ENCODE data around the gene PMIS2.
"Not testable (repeated sequence)": the region's sequence is repeated elsewhere in the genome, so short reads cannot be mapped to it uniquely, and the experiment has no call there.

Gene PMIS2

GRCh38 chr19:35595026-35595425 is 9.1 kb downstream of the PMIS2 start:
- not testable (repeated sequence) for FAIRE-seq

GRCh38 chr19:35595928-35596327 is 10.0 kb downstream of the PMIS2 start:
- FAIRE-seq: no peak

GRCh38 chr19:35596366-35596999 is 10.5 kb downstream of the PMIS2 start:
- no peak for FAIRE-seq

- no peak for FAIRE-seq
Measured at GRCh38 chr19:35601971-35602370, 16.0 kb downstream of the PMIS2 start.

GRCh38 chr19:35604436-35604835 is 18.5 kb downstream of the PMIS2 start:
- not testable (repeated sequence) for FAIRE-seq

- FAIRE-seq: not testable (repeated sequence)
Measured at GRCh38 chr19:35607170-35607569, 21.2 kb downstream of the PMIS2 start.

GRCh38 chr19:35607661-35608060 is 21.7 kb downstream of the PMIS2 start:
- FAIRE-seq: no peak

- no peak for FAIRE-seq
Measured at GRCh38 chr19:35608251-35608650, 22.3 kb downstream of the PMIS2 start.

GRCh38 chr19:35609851-35610353 is 23.9 kb downstream of the PMIS2 start:
- no peak for FAIRE-seq

GRCh38 chr19:35612224-35612558 is 26.2 kb downstream of the PMIS2 start:
- no peak for FAIRE-seq

GRCh38 chr19:35612559-35613321 is 26.8 kb downstream of the PMIS2 start, which contains the start of gene HAUS5:
Gene HAUS5 (plus strand): TSS chr19:35612735. CDS start chr19:35612795, 60 bp downstream.
- peak; percentile 81 for FAIRE-seq

- no peak for FAIRE-seq
Measured at GRCh38 chr19:35613574-35613973, 27.6 kb downstream of the PMIS2 start.

- FAIRE-seq: no peak
Measured at GRCh38 chr19:35615036-35615435, 29.1 kb downstream of the PMIS2 start.

GRCh38 chr19:35618857-35619256 is 32.9 kb downstream of the PMIS2 start:
- no peak for FAIRE-seq

GRCh38 chr19:35619290-35619923 is 33.4 kb downstream of the PMIS2 start:
- no peak for FAIRE-seq

- no peak for FAIRE-seq
Measured at GRCh38 chr19:35620001-35620400, 34.0 kb downstream of the PMIS2 start.

GRCh38 chr19:35621708-35622107 is 35.7 kb downstream of the PMIS2 start:
- FAIRE-seq: no peak

GRCh38 chr19:35622750-35623149 is 36.8 kb downstream of the PMIS2 start:
- FAIRE-seq: no peak

GRCh38 chr19:35623327-35624010 is 37.5 kb downstream of the PMIS2 start:
- no peak for FAIRE-seq

- FAIRE-seq: no peak
Measured at GRCh38 chr19:35628264-35628564, 42.2 kb downstream of the PMIS2 start.

- peak; percentile 99 for FAIRE-seq
Measured at GRCh38 chr19:35628565-35629331, 42.8 kb downstream of the PMIS2 start, which contains the start of gene RBM42. Gene RBM42 (plus strand): TSS chr19:35629036. CDS start chr19:35629154, 118 bp downstream.

- FAIRE-seq: no peak
Measured at GRCh38 chr19:35629332-35629633, 43.3 kb downstream of the PMIS2 start.
